ENCODE results near the gene CHN2.

DNA sequence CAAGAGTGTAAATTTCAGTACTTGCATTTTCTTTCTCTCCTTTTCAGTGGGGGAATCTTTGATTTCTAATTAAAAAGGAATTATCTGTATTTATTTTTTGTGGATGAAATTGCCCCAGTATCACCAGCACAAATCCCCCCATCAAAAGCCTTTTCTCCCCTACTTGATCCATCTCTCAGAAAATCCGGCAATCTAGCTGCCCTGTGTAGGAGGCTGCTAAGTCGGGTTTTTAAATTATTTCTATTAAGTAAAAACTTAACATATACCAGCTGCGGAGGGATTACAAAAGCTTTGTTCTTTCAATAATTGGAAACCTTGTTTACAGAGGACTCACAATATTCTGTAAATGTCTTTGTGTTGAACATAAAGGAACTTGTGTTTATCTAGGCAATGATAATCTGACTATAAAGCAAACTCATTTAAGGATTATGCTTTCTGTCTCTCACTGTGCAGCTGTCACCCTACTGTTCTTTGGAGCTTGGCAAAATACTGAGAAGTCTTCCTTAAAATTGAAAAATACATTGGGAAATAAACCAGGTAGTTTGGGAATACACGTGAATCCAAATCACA is 191.7 kb downstream of the CHN2 start:
- TF ChIP-seq, protein P1, sequence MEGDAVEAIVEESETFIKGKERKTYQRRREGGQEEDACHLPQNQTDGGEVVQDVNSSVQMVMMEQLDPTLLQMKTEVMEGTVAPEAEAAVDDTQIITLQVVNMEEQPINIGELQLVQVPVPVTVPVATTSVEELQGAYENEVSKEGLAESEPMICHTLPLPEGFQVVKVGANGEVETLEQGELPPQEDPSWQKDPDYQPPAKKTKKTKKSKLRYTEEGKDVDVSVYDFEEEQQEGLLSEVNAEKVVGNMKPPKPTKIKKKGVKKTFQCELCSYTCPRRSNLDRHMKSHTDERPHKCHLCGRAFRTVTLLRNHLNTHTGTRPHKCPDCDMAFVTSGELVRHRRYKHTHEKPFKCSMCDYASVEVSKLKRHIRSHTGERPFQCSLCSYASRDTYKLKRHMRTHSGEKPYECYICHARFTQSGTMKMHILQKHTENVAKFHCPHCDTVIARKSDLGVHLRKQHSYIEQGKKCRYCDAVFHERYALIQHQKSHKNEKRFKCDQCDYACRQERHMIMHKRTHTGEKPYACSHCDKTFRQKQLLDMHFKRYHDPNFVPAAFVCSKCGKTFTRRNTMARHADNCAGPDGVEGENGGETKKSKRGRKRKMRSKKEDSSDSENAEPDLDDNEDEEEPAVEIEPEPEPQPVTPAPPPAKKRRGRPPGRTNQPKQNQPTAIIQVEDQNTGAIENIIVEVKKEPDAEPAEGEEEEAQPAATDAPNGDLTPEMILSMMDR (conservative IDR thresholded peaks at IDR 0.05): no peak
- no peak for TF ChIP-seq EZH2 (IDR thresholded peaks at IDR 0.05; ENCODE audit: low read depth)

Data from PC-9 (cell line).